Embryonic facial prominence (tissue), 1 donor: Measurements from ENCODE around the gene DYNC1LI1.

Source experiments
- DNase-seq: peaks from one replicate; pipeline ENCODE4 v3.0.0-alpha.2; 2016; ENCODE audit errors: extremely low spot score

Gene DYNC1LI1

DNA sequence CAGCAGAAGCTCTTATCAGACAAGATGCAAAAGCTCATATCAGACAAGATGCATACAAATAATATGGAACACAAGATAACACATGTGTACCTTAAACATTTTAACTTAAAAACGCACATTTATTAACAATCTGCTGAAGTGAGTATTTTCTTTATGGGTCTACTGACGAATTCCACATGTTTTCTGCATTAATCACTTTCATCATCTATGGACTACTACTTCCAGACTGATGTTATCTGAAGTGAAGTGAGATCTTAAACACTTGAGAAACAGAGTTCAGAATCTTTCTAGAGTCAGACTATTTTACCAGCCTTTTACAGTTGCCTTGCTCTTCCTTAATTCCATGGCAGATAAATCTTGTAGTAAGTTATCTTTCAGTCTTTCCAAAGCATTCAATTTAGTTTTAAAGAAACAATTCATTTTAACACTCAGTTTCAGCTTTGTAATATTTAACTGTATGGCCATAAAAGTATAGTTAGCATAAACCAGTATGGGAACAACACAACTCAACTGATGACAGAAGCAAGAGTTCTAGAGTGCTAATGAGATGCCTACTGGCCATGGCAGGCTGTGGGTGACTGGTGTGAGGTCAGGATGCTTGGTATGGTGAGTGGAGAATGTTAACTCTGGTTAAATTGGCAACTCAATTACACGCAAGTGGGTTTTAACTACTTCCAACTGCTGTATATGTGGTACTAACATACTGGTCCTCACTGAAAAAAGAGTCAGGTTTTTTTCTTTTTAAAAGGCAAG is 77.8 kb downstream of the DYNC1LI1 start:
- no peak for DNase-seq

DNA sequence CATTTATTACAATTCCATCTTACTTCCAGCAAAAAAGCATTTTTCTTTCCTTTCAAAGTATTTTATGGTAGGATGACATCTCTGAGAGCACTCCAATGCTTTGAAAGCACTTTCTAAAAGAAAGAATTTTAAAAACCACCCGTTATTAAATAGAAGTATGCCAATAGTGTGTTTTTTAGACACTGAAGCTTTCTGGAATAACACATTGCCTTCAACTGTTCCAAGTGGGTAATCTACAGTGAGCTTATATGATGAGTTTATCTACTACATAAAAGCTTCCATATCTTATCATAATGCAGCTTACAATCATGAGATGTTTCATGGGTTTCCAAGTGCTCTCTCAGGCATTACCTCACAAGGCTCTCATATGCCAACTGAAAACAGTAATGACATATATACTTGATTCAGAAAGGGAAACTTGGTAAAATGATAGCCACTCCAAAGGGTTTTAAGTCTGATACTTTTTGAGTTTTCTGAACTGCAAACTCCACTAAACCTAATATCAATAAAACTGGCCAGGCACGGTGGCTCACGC is 82.1 kb downstream of the DYNC1LI1 start:
- DNase-seq = no peak

- DNase-seq = no peak
Observed at GRCh38 chr3:32487781-32488473, 82.7 kb downstream of the DYNC1LI1 start.

- DNase-seq = no peak
Observed at GRCh38 chr3:32484436-32484835, 86.2 kb downstream of the DYNC1LI1 start.

- DNase-seq = no peak
Observed at GRCh38 chr3:32483772-32484171, 86.9 kb downstream of the DYNC1LI1 start.

DNA sequence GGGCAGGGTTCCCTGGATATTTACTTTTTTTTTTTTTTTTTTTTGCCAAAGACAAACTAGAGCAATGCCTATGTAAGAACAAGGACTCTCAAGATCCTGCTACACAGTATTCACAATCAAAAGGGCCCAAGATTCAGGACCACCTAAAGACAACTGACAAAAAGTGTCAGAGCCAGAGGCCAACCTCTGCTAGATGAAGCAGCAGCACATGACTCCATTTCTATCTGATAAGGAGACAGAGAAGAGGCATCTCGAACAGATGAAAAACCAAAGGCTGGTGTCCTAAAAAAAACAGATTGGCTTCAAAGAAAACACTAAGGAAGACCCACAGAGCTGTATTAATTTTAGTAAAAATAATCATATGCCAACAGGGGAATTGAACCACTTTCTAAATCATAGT is 88.0 kb downstream of the DYNC1LI1 start:
- no peak for DNase-seq

DNA sequence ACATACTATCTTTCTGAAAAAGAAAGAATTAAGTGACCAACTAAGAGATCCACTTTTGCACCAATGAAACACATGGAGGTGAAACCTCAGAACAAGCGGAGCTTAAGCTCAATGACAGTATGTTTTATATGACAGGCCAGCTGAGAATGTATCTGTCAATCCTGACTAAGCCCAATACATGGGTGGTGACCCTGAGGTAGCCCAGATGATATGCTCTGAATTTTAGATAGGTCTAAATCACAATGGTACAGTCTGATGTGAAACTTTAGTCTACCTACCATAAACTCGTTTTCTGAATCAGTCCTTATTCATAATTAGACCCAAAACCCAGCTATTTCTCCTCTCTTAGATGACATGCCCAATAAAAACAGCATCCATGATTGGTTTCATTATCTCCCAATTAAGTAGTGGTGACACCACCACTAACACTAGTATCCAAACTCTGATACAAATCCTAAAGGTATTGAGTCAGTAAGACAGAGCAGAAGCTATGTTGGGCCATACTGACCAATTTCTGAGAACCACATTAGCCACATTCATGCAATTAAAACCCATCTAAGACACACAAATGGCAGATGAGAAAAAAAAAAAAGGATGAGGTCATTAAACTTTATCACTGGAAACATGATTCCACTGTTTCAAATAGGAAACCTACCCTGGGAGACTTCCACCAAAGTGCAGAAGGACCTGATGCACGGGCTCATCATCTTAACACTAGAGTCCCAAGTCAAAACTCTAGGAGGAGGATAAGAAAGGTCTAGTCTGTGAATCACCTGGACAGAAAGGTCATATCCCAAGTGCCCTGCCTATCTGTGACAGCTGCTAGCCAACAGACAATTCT is 88.6 kb downstream of the DYNC1LI1 start:
- DNase-seq = no peak

- DNase-seq = no peak
Observed at GRCh38 chr3:32480604-32481003, 90.1 kb downstream of the DYNC1LI1 start.
